Endothelial cell of umbilical vein (primary cell): Measurements from ENCODE around the gene VIL1. TPM values are rescaled to one million over a fixed set of nuclear protein-coding genes. Genes with fewer than 3 reads are reported as not detected.

ENCODE experiments used
- BruUV-seq: library from RNA; stranded (reverse); fragments of 400-500 nt; replicated peaks from 2 replicates; lab custom pipeline; 2021; lab: Mats Ljungman, UMichigan
- CTCF ChIA-PET: fragments of 300-600, 350-600 bp; sonication (Branson Sonifier 250); formaldehyde crosslinking; loops from one replicate; lab custom pipeline; 2021; ENCODE audit warnings: antibody characterized with exemption, inconsistent platforms; lab: Charles Lee
- POLR2A ChIA-PET: fragments of 300-600, 350-600 bp; sonication (Branson Sonifier 250); formaldehyde crosslinking; loops from one replicate; lab custom pipeline; 2021; ENCODE audit warnings: antibody characterized with exemption, inconsistent platforms; lab: Charles Lee
- DNase-seq: peaks from one replicate; pipeline ENCODE4 v3.0.0-alpha.2; 2011; ENCODE audit warnings: low read depth, low spot score
- FAIRE-seq: peaks from 2 replicates; lab custom pipeline; 2011; peaks lifted over from hg19 to GRCh38; lab: Jason Lieb, UNC
- H2AFZ ChIP-seq: 2 replicates; pipeline ENCODE4 v1.6.0; 2012; ENCODE audit warnings: low read depth, low read length, control low read depth, inconsistent platforms
- H3K27ac ChIP-seq: 2 replicates; pipeline ENCODE4 v1.5.1; 2011; ENCODE audit warnings: low read depth, mild to moderate bottlenecking, control low read depth, low read length, moderate library complexity; ENCODE audit not compliant: insufficient read depth
- H3K27me3 ChIP-seq, 2 experiments: 2 replicates each; pipeline versions ENCODE4 v1.6.0 to v1.6.1; 2011; ENCODE audit warnings: low read length in 2 of 2, mixed read lengths in 1 of 2; ENCODE audit not compliant: control insufficient read depth in 2 of 2, insufficient read depth in 2 of 2
- H3K36me3 ChIP-seq, 2 experiments: 2 replicates in 1 of 2; 3 replicates in 1 of 2; pipeline ENCODE4 v1.5.1; 2011; ENCODE audit warnings: low read length in 2 of 2, mild to moderate bottlenecking in 1 of 2, moderate library complexity in 1 of 2; ENCODE audit not compliant: control insufficient read depth in 2 of 2, insufficient read depth in 2 of 2; ENCODE audit errors: extremely low read depth in 1 of 2
- H3K4me1 ChIP-seq: 3 replicates; pipeline ENCODE4 v1.5.1; 2011; ENCODE audit warnings: mild to moderate bottlenecking, low read length; ENCODE audit not compliant: control insufficient read depth, insufficient read depth; ENCODE audit errors: extremely low read depth
- H3K4me2 ChIP-seq: 2 replicates; pipeline ENCODE4 v1.6.1; 2011; ENCODE audit warnings: low read length, control low read depth, mixed read lengths; ENCODE audit not compliant: insufficient read depth
- H3K4me3 ChIP-seq, 3 experiments: fragments of 200-600 bp in 1 of 3; sonication (generic), shearing (Covaris generic) in 1 of 3; replicated peaks in 1 of 3; 2 replicates each; pipeline ENCODE4 v1.5.1; 2011 to 2016; ENCODE audit warnings: control low read depth in 3 of 3, low read length in 3 of 3, mild to moderate bottlenecking in 2 of 3, inconsistent platforms in 1 of 3, low read depth in 1 of 3, moderate library complexity in 1 of 3; ENCODE audit not compliant: insufficient read depth in 1 of 3
- H3K79me2 ChIP-seq: 2 replicates; pipeline ENCODE4 v1.6.0; 2012; ENCODE audit warnings: low read length, inconsistent platforms; ENCODE audit not compliant: control insufficient read depth, insufficient read depth
- H3K9ac ChIP-seq: replicated peaks from 2 replicates; pipeline ENCODE3; 2011; ENCODE audit warnings: low read length, control low read depth; ENCODE audit not compliant: insufficient read depth; ENCODE audit errors: extremely low read depth
- H3K9me1 ChIP-seq: replicated peaks from 3 replicates; pipeline ENCODE4 v1.6.0; 2011; ENCODE audit warnings: mild to moderate bottlenecking, low read length; ENCODE audit not compliant: control insufficient read depth, insufficient read depth; ENCODE audit errors: extremely low read depth
- H3K9me3 ChIP-seq: replicated peaks from 2 replicates; pipeline ENCODE4 v1.5.1; 2012; ENCODE audit warnings: low read length, inconsistent platforms; ENCODE audit not compliant: control insufficient read depth, insufficient read depth
- H4K20me1 ChIP-seq: replicated peaks from 2 replicates; pipeline ENCODE3; 2011; ENCODE audit warnings: mild to moderate bottlenecking, low read length; ENCODE audit not compliant: control insufficient read depth, insufficient read depth; ENCODE audit errors: extremely low read depth
- EZH2 ChIP-seq: IDR thresholded peaks from 2 replicates; pipeline ENCODE4 v1.6.1; 2012; ENCODE audit warnings: borderline replicate concordance, low read depth, mild to moderate bottlenecking, moderate library complexity, low read length, inconsistent platforms; ENCODE audit not compliant: severe bottlenecking
- FOS ChIP-seq: IDR thresholded peaks from 2 replicates; pipeline ENCODE4 v1.6.1; 2011; ENCODE audit warnings: mild to moderate bottlenecking, low read length, moderate library complexity, borderline replicate concordance; ENCODE audit not compliant: insufficient read depth
- GATA2 ChIP-seq: IDR thresholded peaks from 2 replicates; pipeline ENCODE4 v1.7.0; 2011; ENCODE audit warnings: low read depth, mild to moderate bottlenecking, moderate library complexity, mixed read lengths, low read length; ENCODE audit not compliant: insufficient read length, insufficient read depth
- JUN ChIP-seq: IDR thresholded peaks from 2 replicates; pipeline ENCODE4 v1.6.1; 2011; ENCODE audit warnings: borderline replicate concordance, low read depth; ENCODE audit not compliant: insufficient read length, insufficient read depth
- MYC ChIP-seq: IDR thresholded peaks from one replicate; pipeline ENCODE4 v1.6.1; 2011; ENCODE audit warnings: mild to moderate bottlenecking, low read depth, low read length
- POLR2A ChIP-seq: IDR thresholded peaks from 2 replicates; pipeline ENCODE4 v1.6.1; 2012; ENCODE audit warnings: low read depth, mild to moderate bottlenecking, control low read depth, low read length
- POLR2AphosphoS5 ChIP-seq: IDR thresholded peaks from 2 replicates; pipeline ENCODE4 v1.6.1; 2012; ENCODE audit warnings: low read depth, mild to moderate bottlenecking, control low read depth, low read length, moderate library complexity; ENCODE audit not compliant: insufficient read depth
- dilution Hi-C: fragments of 300-500 bp; cut with MboI; formaldehyde crosslinking; loops from one replicate; pipeline ENCODE4 v1.15.0; 2019; ENCODE audit warnings: low sequenced_read_pairs; ENCODE audit not compliant: extremely low pct_ligation_motif_present
- intact Hi-C: fragments of 100-400 bp; cut with micrococcal nuclease; formaldehyde crosslinking; loops from one replicate; pipeline ENCODE4 v1.10.0; 2022
- polyA plus RNA-seq, 4 experiments: library from polyadenylated mRNA; depleted of rRNA in 3 of 4; stranded (reverse) in 3 of 4; unstranded in 1 of 4; fragments of >200 nt; gene quantifications; 2 replicates each; pipeline versions ENCODE4 v1.2.1 to v1.2.3, GENCODE V29; 2011 to 2012; ENCODE audit warnings: missing spikeins in 1 of 4
- total RNA-seq: library from RNA; stranded (reverse); gene quantifications from 2 replicates; pipeline ENCODE4 v1.2.3, GENCODE V29; 2021
- TF ChIP-seq, protein P1 (sequence below): IDR thresholded peaks from 2 replicates; pipeline ENCODE4 v1.6.1; 2011; ENCODE audit not compliant: insufficient read depth, insufficient read length
- TF ChIP-seq, protein P2 (sequence below), 2 donors: IDR thresholded peaks; 1 replicate in 1 of 2; 2 replicates in 1 of 2; pipeline ENCODE4 v1.5.1; 2011; ENCODE audit warnings: low read length in 2 of 2, mild to moderate bottlenecking in 2 of 2, moderate library complexity in 2 of 2, control low read depth in 1 of 2, inconsistent platforms in 1 of 2, low read depth in 1 of 2; ENCODE audit not compliant: insufficient read depth in 1 of 2; ENCODE audit errors: extremely low read depth in 1 of 2

VIL1 gene
- total and polyA plus RNA-seq, 2 donors (not counting 3 experiments of a cell fraction or from before 2014, with no cell fraction given) = not detected

DNA sequence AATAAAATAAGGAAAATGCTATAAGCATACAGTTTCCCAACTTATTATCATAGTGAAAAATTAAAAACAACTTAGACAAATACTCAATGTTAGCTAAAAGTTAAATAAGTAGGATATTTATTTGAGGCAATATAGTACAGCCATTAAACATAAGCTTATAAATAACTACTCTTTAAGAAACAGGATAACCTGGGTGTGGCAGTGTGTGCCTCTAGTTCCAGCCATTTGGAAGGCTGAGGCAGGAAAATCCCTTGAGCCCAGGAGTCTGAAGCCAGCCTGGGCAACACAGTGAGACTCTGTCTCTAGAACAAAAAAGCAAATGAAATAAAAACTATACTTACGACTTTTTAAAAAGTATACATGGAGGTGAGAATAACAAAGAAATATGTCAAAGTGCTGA, 39.7 kb downstream of the VIL1 start:
- H3K4me3 ChIP-seq = no peak overlapping the region
- no peaks in the 10 kb centered on the region for H3K79me2 ChIP-seq
- no peak overlapping the region for H3K27ac ChIP-seq
- no peak overlapping the region for H3K9ac ChIP-seq
- FAIRE-seq (no peak), DNase-seq (no peak)
- H3K36me3 ChIP-seq = peaks cover 2 to 8% of the 10 kb centered on the region in 2 experiments
- no TSS peak for BruUV-seq
- no peaks in the 10 kb centered on the region for H3K9me1 ChIP-seq
- H3K9me3 ChIP-seq = no peaks in the 10 kb centered on the region
- no peak overlapping the region for H3K4me2 ChIP-seq
- H3K27me3 ChIP-seq = no peaks in the 10 kb centered on the region
- intact Hi-C loops = no loop called here
- dilution Hi-C loops = no loop called here
- TF ChIP-seq POLR2AphosphoS5 (no peak), POLR2A (no peak), FOS (no peak), MYC (no peak), EZH2 (no peak), GATA2 (no peak), JUN (no peak)
- TF ChIP-seq, protein P1, sequence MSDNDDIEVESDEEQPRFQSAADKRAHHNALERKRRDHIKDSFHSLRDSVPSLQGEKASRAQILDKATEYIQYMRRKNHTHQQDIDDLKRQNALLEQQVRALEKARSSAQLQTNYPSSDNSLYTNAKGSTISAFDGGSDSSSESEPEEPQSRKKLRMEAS = no peak
- TF ChIP-seq, protein P2, sequence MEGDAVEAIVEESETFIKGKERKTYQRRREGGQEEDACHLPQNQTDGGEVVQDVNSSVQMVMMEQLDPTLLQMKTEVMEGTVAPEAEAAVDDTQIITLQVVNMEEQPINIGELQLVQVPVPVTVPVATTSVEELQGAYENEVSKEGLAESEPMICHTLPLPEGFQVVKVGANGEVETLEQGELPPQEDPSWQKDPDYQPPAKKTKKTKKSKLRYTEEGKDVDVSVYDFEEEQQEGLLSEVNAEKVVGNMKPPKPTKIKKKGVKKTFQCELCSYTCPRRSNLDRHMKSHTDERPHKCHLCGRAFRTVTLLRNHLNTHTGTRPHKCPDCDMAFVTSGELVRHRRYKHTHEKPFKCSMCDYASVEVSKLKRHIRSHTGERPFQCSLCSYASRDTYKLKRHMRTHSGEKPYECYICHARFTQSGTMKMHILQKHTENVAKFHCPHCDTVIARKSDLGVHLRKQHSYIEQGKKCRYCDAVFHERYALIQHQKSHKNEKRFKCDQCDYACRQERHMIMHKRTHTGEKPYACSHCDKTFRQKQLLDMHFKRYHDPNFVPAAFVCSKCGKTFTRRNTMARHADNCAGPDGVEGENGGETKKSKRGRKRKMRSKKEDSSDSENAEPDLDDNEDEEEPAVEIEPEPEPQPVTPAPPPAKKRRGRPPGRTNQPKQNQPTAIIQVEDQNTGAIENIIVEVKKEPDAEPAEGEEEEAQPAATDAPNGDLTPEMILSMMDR (IDR thresholded peaks at IDR 0.05; ENCODE audit: extremely low read depth in 1 of 2, insufficient read depth in 1 of 2, low read depth in 1 of 2, low read length in 2 of 2) = no peak
- no peak overlapping the region for H2AFZ ChIP-seq
- ChIA-PET CTCF (interaction anchor here (0.7 to 1.2 kb wide), 2 partner anchors 17 to 27 kb away, joined by 3 to 4 read pairs; no protein-coding TSS in a partner anchor), POLR2A (no interaction called here)
- H3K4me1 ChIP-seq = no peaks in the 10 kb centered on the region
- H4K20me1 ChIP-seq = no peaks in the 10 kb centered on the region
